Activated gamma-delta T cell (primary cell): Measurements from ENCODE around the gene ZNF891.

Experiments
- DNase-seq: peaks from one replicate; lab custom pipeline; 2025; lab: John Stamatoyannopoulos, UW

Gene ZNF891

GRCh38 chr12:133061954-133062353 is 68.1 kb downstream of the ZNF891 start:
- DNase-seq, result no peak

GRCh38 chr12:133058203-133059113 is 71.6 kb downstream of the ZNF891 start:
- no peak for DNase-seq

GRCh38 chr12:133057446-133057845 is 72.6 kb downstream of the ZNF891 start:
- no peak for DNase-seq
